Measurements from ENCODE around the gene FHOD1. TPM values are rescaled to one million over a fixed set of nuclear protein-coding genes. Genes with fewer than 3 reads are reported as not detected.
A peak's percentile ranks its signal among the peaks of the same experiment; 100 is the strongest.

FHOD1 gene
- total and polyA plus RNA-seq, 2 of the 13 experiments (the other 11 are each of a cell fraction or from before 2014, with no cell fraction given): 20.0 to 20.8 TPM

DNA sequence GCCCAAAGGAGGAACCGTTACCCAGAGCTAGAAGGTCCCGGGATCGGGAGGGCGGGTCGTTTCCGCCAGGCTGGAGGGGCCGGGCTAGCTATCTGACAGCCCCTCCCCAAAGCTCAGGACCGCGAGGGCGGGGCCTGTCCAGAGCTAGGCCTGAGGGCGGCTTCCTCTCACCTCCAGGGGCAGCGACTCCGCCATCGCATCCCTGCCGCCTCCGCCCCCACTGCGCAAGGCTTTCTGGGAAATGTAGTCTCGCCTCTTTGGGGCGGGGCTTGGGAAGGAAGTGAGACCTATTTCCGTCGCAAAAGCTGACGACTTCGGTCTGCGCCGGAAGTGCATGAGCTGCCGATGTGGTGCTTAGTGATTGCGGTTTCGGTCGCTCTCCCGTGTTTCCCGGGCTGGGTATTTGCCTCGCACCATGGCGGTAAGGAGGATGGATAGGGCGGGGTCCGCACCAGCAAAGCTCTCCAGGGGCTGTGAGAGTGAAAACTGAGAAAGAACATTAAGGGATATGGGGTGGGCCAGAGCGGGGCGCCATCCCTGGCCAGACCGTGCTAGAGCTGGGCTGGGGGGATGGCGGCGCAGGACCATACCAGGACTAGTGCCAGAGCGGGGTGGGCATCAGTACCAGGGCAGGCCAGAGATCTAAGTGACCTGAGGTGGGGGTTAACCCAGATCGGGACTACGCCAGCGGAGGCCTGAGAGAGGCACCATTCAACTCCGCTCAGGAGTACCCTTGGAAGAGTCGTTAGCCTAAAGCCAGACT, 20.3 kb downstream of the FHOD1 start, which contains the start of gene TMEM208 (continued):
- TF ChIP-seq, protein P1, sequence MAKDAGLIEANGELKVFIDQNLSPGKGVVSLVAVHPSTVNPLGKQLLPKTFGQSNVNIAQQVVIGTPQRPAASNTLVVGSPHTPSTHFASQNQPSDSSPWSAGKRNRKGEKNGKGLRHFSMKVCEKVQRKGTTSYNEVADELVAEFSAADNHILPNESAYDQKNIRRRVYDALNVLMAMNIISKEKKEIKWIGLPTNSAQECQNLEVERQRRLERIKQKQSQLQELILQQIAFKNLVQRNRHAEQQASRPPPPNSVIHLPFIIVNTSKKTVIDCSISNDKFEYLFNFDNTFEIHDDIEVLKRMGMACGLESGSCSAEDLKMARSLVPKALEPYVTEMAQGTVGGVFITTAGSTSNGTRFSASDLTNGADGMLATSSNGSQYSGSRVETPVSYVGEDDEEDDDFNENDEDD (CRISPR knock-in tag; IDR thresholded peaks at IDR 0.05; ENCODE audit: borderline replicate concordance): peak; percentile 51
- TF ChIP-seq ZSCAN25 (CRISPR knock-in tag; IDR thresholded peaks at IDR 0.05) (peak; percentile 87; the same call in 1 of the 2 replicates), DR1 (CRISPR knock-in tag; IDR thresholded peaks at IDR 0.05) (peak; percentile 66), STAG1 (CRISPR knock-in tag; IDR thresholded peaks at IDR 0.05) (no peak; the same call in 1 of the 2 replicates), FOXO1 (CRISPR knock-in tag; IDR thresholded peaks at IDR 0.05) (peak; percentile 67; the same call in 1 of the 2 replicates), ZSCAN30 (CRISPR knock-in tag; IDR thresholded peaks at IDR 0.05) (no peak), YY1 (IDR thresholded peaks at IDR 0.05; ENCODE audit: insufficient read depth, insufficient replicate concordance, low read depth, low read length) (peak; percentile 92), KLF12 (CRISPR knock-in tag; IDR thresholded peaks at IDR 0.05; ENCODE audit: borderline replicate concordance) (peak; percentile 93), AGO2 (optimal IDR thresholded peaks at IDR 0.05; ENCODE audit: low read depth, low read length) (peak; percentile 67), ZNF619 (CRISPR knock-in tag; IDR thresholded peaks at IDR 0.05) (peak; percentile 93), NR2F6 (IDR thresholded peaks at IDR 0.05) (0 out of 2 replicates have a peak, but pooled peaks have one; percentile 12), NR2F6 (CRISPR knock-in tag; IDR thresholded peaks at IDR 0.05) (peak; percentile 69), NKX3-1 (CRISPR knock-in tag; IDR thresholded peaks at IDR 0.05) (peak; percentile 54; the same call in 1 of the 2 replicates), ZNF205 (CRISPR knock-in tag; IDR thresholded peaks at IDR 0.05) (peak; percentile 96), RBM39 (IDR thresholded peaks at IDR 0.05; ENCODE audit: low read depth, low read length, poor library complexity, severe bottlenecking) (peak; percentile 77), ZNF709 (CRISPR knock-in tag; IDR thresholded peaks at IDR 0.05) (peak; percentile 31; the same call in 1 of the 2 replicates), ZNF251 (CRISPR knock-in tag; IDR thresholded peaks at IDR 0.05) (no peak), ELF3 (CRISPR knock-in tag; IDR thresholded peaks at IDR 0.05) (peak; percentile 87)
- TF ChIP-seq, protein P2, sequence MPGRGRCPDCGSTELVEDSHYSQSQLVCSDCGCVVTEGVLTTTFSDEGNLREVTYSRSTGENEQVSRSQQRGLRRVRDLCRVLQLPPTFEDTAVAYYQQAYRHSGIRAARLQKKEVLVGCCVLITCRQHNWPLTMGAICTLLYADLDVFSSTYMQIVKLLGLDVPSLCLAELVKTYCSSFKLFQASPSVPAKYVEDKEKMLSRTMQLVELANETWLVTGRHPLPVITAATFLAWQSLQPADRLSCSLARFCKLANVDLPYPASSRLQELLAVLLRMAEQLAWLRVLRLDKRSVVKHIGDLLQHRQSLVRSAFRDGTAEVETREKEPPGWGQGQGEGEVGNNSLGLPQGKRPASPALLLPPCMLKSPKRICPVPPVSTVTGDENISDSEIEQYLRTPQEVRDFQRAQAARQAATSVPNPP (CRISPR knock-in tag; IDR thresholded peaks at IDR 0.05): 0 out of 2 replicates have a peak, but pooled peaks have one; percentile 13
- TF ChIP-seq, protein P3, sequence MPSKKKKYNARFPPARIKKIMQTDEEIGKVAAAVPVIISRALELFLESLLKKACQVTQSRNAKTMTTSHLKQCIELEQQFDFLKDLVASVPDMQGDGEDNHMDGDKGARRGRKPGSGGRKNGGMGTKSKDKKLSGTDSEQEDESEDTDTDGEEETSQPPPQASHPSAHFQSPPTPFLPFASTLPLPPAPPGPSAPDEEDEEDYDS (CRISPR knock-in tag; IDR thresholded peaks at IDR 0.05): peak; percentile 92
- TF ChIP-seq, protein P4, sequence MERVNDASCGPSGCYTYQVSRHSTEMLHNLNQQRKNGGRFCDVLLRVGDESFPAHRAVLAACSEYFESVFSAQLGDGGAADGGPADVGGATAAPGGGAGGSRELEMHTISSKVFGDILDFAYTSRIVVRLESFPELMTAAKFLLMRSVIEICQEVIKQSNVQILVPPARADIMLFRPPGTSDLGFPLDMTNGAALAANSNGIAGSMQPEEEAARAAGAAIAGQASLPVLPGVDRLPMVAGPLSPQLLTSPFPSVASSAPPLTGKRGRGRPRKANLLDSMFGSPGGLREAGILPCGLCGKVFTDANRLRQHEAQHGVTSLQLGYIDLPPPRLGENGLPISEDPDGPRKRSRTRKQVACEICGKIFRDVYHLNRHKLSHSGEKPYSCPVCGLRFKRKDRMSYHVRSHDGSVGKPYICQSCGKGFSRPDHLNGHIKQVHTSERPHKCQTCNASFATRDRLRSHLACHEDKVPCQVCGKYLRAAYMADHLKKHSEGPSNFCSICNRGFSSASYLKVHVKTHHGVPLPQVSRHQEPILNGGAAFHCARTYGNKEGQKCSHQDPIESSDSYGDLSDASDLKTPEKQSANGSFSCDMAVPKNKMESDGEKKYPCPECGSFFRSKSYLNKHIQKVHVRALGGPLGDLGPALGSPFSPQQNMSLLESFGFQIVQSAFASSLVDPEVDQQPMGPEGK (CRISPR knock-in tag; IDR thresholded peaks at IDR 0.05): peak; percentile 94
- TF ChIP-seq, protein P5, sequence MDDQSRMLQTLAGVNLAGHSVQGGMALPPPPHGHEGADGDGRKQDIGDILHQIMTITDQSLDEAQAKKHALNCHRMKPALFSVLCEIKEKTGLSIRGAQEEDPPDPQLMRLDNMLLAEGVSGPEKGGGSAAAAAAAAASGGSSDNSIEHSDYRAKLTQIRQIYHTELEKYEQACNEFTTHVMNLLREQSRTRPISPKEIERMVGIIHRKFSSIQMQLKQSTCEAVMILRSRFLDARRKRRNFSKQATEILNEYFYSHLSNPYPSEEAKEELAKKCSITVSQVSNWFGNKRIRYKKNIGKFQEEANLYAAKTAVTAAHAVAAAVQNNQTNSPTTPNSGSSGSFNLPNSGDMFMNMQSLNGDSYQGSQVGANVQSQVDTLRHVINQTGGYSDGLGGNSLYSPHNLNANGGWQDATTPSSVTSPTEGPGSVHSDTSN (CRISPR knock-in tag; IDR thresholded peaks at IDR 0.05; ENCODE audit: borderline replicate concordance): no peak; the same call in 1 of the 2 replicates
- TF ChIP-seq, protein P6, sequence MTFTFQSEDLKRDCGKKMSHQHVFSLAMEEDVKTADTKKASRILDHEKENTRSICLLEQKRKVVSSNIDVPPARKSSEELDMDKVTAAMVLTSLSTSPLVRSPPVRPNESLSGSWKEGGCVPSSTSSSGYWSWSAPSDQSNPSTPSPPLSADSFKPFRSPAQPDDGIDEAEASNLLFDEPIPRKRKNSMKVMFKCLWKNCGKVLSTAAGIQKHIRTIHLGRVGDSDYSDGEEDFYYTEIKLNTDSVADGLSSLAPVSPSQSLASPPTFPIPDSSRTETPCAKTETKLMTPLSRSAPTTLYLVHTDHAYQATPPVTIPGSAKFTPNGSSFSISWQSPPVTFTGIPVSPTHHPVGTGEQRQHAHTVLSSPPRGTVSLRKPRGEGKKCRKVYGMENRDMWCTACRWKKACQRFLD (CRISPR knock-in tag; IDR thresholded peaks at IDR 0.05; ENCODE audit: borderline replicate concordance): peak; percentile 57; the same call in 1 of the 2 replicates
